Stimulated activated CD4-positive, alpha-beta T cell treated with anti-CD3 and anti-CD28 coated beads, Interleukin-4, amount 100 ng/mL, for 48 hours (primary cell): ENCODE data around the gene OLA1.

Experiments used
- DNase-seq, 2 donors: peaks; one replicate each; pipeline ENCODE4 v3.0.0-alpha.2; 2020; ENCODE audit warnings: low read depth in 2 of 2

OLA1 gene

GRCh38 chr2:174224665-174225288 lies 23.6 kb downstream of the OLA1 start:
- DNase-seq, result no peak

GRCh38 chr2:174224125-174224524 lies 24.2 kb downstream of the OLA1 start:
- DNase-seq, result no peak

- no peak for DNase-seq
Observed at GRCh38 chr2:174223388-174223787, 24.9 kb downstream of the OLA1 start.

GRCh38 chr2:174222154-174222553 lies 26.2 kb downstream of the OLA1 start:
- DNase-seq, result no peak

- DNase-seq, result no peak
Observed at GRCh38 chr2:174219321-174219720, 29.0 kb downstream of the OLA1 start.

- no peak for DNase-seq
Observed at GRCh38 chr2:174218773-174219172, 29.6 kb downstream of the OLA1 start.

GRCh38 chr2:174217869-174218268 lies 30.5 kb downstream of the OLA1 start:
- no peak for DNase-seq

- no peak for DNase-seq
Observed at GRCh38 chr2:174211954-174212353, 36.4 kb downstream of the OLA1 start.

- DNase-seq, result no peak
Observed at GRCh38 chr2:174210862-174211261, 37.5 kb downstream of the OLA1 start.

- no peak for DNase-seq
Observed at GRCh38 chr2:174209325-174209724, 39.0 kb downstream of the OLA1 start.

- no peak for DNase-seq
Observed at GRCh38 chr2:174208026-174208425, 40.3 kb downstream of the OLA1 start.

- DNase-seq, result no peak
Observed at GRCh38 chr2:174205562-174205961, 42.8 kb downstream of the OLA1 start.

GRCh38 chr2:174202188-174202587 lies 46.1 kb downstream of the OLA1 start:
- no peak for DNase-seq

GRCh38 chr2:174198846-174199564 lies 49.3 kb downstream of the OLA1 start:
- no peak for DNase-seq

GRCh38 chr2:174195253-174195652 lies 53.1 kb downstream of the OLA1 start:
- no peak for DNase-seq

- no peak for DNase-seq
Observed at GRCh38 chr2:174193737-174194136, 54.6 kb downstream of the OLA1 start.

GRCh38 chr2:174192664-174193063 lies 55.7 kb downstream of the OLA1 start:
- DNase-seq, result no peak

- no peak for DNase-seq
Observed at GRCh38 chr2:174191342-174192074, 56.8 kb downstream of the OLA1 start.

- DNase-seq, result no peak
Observed at GRCh38 chr2:174184915-174185314, 63.4 kb downstream of the OLA1 start.

GRCh38 chr2:174184504-174184903 lies 63.8 kb downstream of the OLA1 start:
- no peak for DNase-seq

GRCh38 chr2:174183076-174183475 lies 65.3 kb downstream of the OLA1 start:
- no peak for DNase-seq

GRCh38 chr2:174181368-174181767 lies 67.0 kb downstream of the OLA1 start:
- DNase-seq, result no peak

GRCh38 chr2:174180726-174181236 lies 67.6 kb downstream of the OLA1 start:
- no peak for DNase-seq
